ENCODE data around the gene ENO2.
"Not testable (repeated sequence)": the region's sequence is repeated elsewhere in the genome, so short reads cannot be mapped to it uniquely, and the experiment has no call there.

Gene ENO2

GRCh38 chr12:6902448-6902847 is 11.9 kb upstream of the ENO2 start:
- Histone ChIP-seq H3K36me3 (ENCODE audit: control insufficient read depth in 4 of 4, insufficient read depth in 4 of 4, low read length in 3 of 4) (peaks cover 0 to 10% (median under 1%) of the 10 kb centered on the region in 4 experiments), H3K27ac (ENCODE audit: insufficient read depth in 1 of 2, low read depth in 1 of 2, low read length in 2 of 2, poor library complexity in 1 of 2, severe bottlenecking in 2 of 2) (no peak overlapping the region), H3K27me3 (replicated peaks in 2 of 5; ENCODE audit: control insufficient read depth in 4 of 5, insufficient read depth in 5 of 5, low read length in 4 of 5) (no peaks in the 10 kb centered on the region), H3K9me3 (ENCODE audit: control extremely low read depth in 1 of 5, control insufficient read depth in 4 of 5, insufficient read depth in 2 of 5, low read depth in 1 of 5, low read length in 4 of 5) (no peaks in the 10 kb centered on the region), H3K4me1 (ENCODE audit: control extremely low read depth in 1 of 4, control insufficient read depth in 4 of 4, insufficient read depth in 4 of 4, low read length in 3 of 4) (peaks cover 17 to 45% (median 40%) of the 10 kb centered on the region in 4 experiments), H3K4me3 (ENCODE audit: control insufficient read depth in 1 of 7, extremely low read depth in 1 of 7, insufficient read depth in 4 of 7, low read depth in 2 of 7, low read length in 6 of 7) (no peak overlapping the region)
- DNase-seq = no peak
- ChIA-PET POLR2A (interaction anchor here (0.7 to 1.3 kb wide), 2 partner anchors 11 to 42 kb away, joined by 3 to 6 read pairs; partner anchors contain the start of gene C12orf57), CTCF (interaction anchor here (0.6 to 12.4 kb wide), 7 partner anchors 8 to 209 kb away, joined by 3 to 105 read pairs (median 4); partner anchors contain the start of genes SPSB2 and TPI1)
- WGBS (ENCODE audit: insufficient coverage) = 90% methylated on average over 2 of the region's 4 CpGs

- peak overlapping the region; percentile 93 to 97 for H3K27ac ChIP-seq (ENCODE audit: insufficient read depth in 1 of 2, low read depth in 1 of 2, low read length in 2 of 2, poor library complexity in 1 of 2, severe bottlenecking in 2 of 2)
- H3K4me3 ChIP-seq (ENCODE audit: control insufficient read depth in 1 of 7, extremely low read depth in 1 of 7, insufficient read depth in 4 of 7, low read depth in 2 of 7, low read length in 6 of 7) = peak overlapping the region in 2 of 7 experiments; percentile 70 to 85
- WGBS (ENCODE audit: insufficient coverage) = 0% methylated on average over 1 of the region's 1 CpG
- peak; percentile 35 to 86 (median 83) for DNase-seq
- no peaks in the 10 kb centered on the region for H3K9me3 ChIP-seq (ENCODE audit: control extremely low read depth in 1 of 5, control insufficient read depth in 4 of 5, insufficient read depth in 2 of 5, low read depth in 1 of 5, low read length in 4 of 5)
- H3K36me3 ChIP-seq (ENCODE audit: control insufficient read depth in 4 of 4, insufficient read depth in 4 of 4, low read length in 3 of 4) = peaks cover 0 to 13% (median 3%) of the 10 kb centered on the region in 4 experiments
- peaks cover 17 to 45% (median 40%) of the 10 kb centered on the region in 4 experiments for H3K4me1 ChIP-seq (ENCODE audit: control extremely low read depth in 1 of 4, control insufficient read depth in 4 of 4, insufficient read depth in 4 of 4, low read length in 3 of 4)
- CTCF ChIA-PET = interaction anchor here (0.8 to 12.4 kb wide), 6 partner anchors 9 to 33 kb away, joined by 3 to 105 read pairs (median 9); partner anchors contain the start of genes SPSB2 and TPI1
- H3K27me3 ChIP-seq (replicated peaks in 2 of 5; ENCODE audit: control insufficient read depth in 4 of 5, insufficient read depth in 5 of 5, low read length in 4 of 5) = no peaks in the 10 kb centered on the region
- POLR2A ChIA-PET = no interaction called here
Measured at GRCh38 chr12:6903722-6904121, 10.7 kb upstream of the ENO2 start.

GRCh38 chr12:6904280-6905276 is 9.8 kb upstream of the ENO2 start, which contains the start of gene LRRC23:
Gene LRRC23, plus strand, starts transcription at chr12:6904822. Its CDS starts 812 bp downstream, at chr12:6905634.
- ChIA-PET CTCF (interaction anchor here (0.6 to 12.4 kb wide), 9 partner anchors 10 to 204 kb away, joined by 3 to 105 read pairs (median 3); partner anchors contain the start of genes SPSB2 and TPI1), POLR2A (interaction anchor here (0.7 to 1.4 kb wide), 2 partner anchors 33 to 113 kb away, joined by 3 to 6 read pairs; no protein-coding TSS in a partner anchor)
- peak within 1 kb of the TSS; percentile 93 to 97 for H3K27ac ChIP-seq (ENCODE audit: insufficient read depth in 1 of 2, low read depth in 1 of 2, low read length in 2 of 2, poor library complexity in 1 of 2, severe bottlenecking in 2 of 2)
- peaks cover 17 to 39% (median 35%) of the 10 kb centered on the region in 4 experiments for H3K4me1 ChIP-seq (ENCODE audit: control extremely low read depth in 1 of 4, control insufficient read depth in 4 of 4, insufficient read depth in 4 of 4, low read length in 3 of 4)
- H3K36me3 ChIP-seq (ENCODE audit: control insufficient read depth in 4 of 4, insufficient read depth in 4 of 4, low read length in 3 of 4) = peaks cover 0 to 13% (median 3%) of the 10 kb centered on the region in 4 experiments
- no peaks in the 10 kb centered on the region for H3K9me3 ChIP-seq (ENCODE audit: control extremely low read depth in 1 of 5, control insufficient read depth in 4 of 5, insufficient read depth in 2 of 5, low read depth in 1 of 5, low read length in 4 of 5)
- WGBS (ENCODE audit: insufficient coverage) = 5% methylated on average over 26 of the region's 34 CpGs
- H3K4me3 ChIP-seq (ENCODE audit: control insufficient read depth in 1 of 7, extremely low read depth in 1 of 7, insufficient read depth in 4 of 7, low read depth in 2 of 7, low read length in 6 of 7) = peak within 1 kb of the TSS; percentile 54 to 87 (median 73)
- DNase-seq = peak; percentile 96 to 98 (median 97)
- no peaks in the 10 kb centered on the region for H3K27me3 ChIP-seq (replicated peaks in 2 of 5; ENCODE audit: control insufficient read depth in 4 of 5, insufficient read depth in 5 of 5, low read length in 4 of 5)

- no peak for DNase-seq
- peaks cover 0 to 13% (median 3%) of the 10 kb centered on the region in 4 experiments for H3K36me3 ChIP-seq (ENCODE audit: control insufficient read depth in 4 of 4, insufficient read depth in 4 of 4, low read length in 3 of 4)
- 94% methylated on average over 4 of the region's 5 CpGs for WGBS (ENCODE audit: insufficient coverage)
- peak overlapping the region; percentile 93 to 97 for H3K27ac ChIP-seq (ENCODE audit: insufficient read depth in 1 of 2, low read depth in 1 of 2, low read length in 2 of 2, poor library complexity in 1 of 2, severe bottlenecking in 2 of 2)
- POLR2A ChIA-PET = interaction anchor here (0.6 to 1.4 kb wide), 3 partner anchors 32 to 112 kb away, joined by 3 to 6 read pairs (median 4); no protein-coding TSS in a partner anchor
- CTCF ChIA-PET = interaction anchor here (0.7 to 12.4 kb wide), 7 partner anchors 12 to 203 kb away, joined by 3 to 105 read pairs (median 4); partner anchors contain the start of genes SPSB2 and TPI1
- no peaks in the 10 kb centered on the region for H3K27me3 ChIP-seq (replicated peaks in 2 of 5; ENCODE audit: control insufficient read depth in 4 of 5, insufficient read depth in 5 of 5, low read length in 4 of 5)
- peaks cover 15 to 29% (median 26%) of the 10 kb centered on the region in 4 experiments for H3K4me1 ChIP-seq (ENCODE audit: control extremely low read depth in 1 of 4, control insufficient read depth in 4 of 4, insufficient read depth in 4 of 4, low read length in 3 of 4)
- H3K9me3 ChIP-seq (ENCODE audit: control extremely low read depth in 1 of 5, control insufficient read depth in 4 of 5, insufficient read depth in 2 of 5, low read depth in 1 of 5, low read length in 4 of 5) = no peaks in the 10 kb centered on the region
- peak overlapping the region in 6 of 7 experiments; percentile 70 to 87 (median 78) for H3K4me3 ChIP-seq (ENCODE audit: control insufficient read depth in 1 of 7, extremely low read depth in 1 of 7, insufficient read depth in 4 of 7, low read depth in 2 of 7, low read length in 6 of 7)
Measured at GRCh38 chr12:6905414-6906040, 8.9 kb upstream of the ENO2 start.

GRCh38 chr12:6908141-6908540 is 6.2 kb upstream of the ENO2 start:
- H3K4me3 ChIP-seq (ENCODE audit: control insufficient read depth in 1 of 7, extremely low read depth in 1 of 7, insufficient read depth in 4 of 7, low read depth in 2 of 7, low read length in 6 of 7); H3K27ac ChIP-seq (ENCODE audit: insufficient read depth in 1 of 2, low read depth in 1 of 2, low read length in 2 of 2, poor library complexity in 1 of 2, severe bottlenecking in 2 of 2); H3K9me3 ChIP-seq (ENCODE audit: control extremely low read depth in 1 of 5, control insufficient read depth in 4 of 5, insufficient read depth in 2 of 5, low read depth in 1 of 5, low read length in 4 of 5); DNase-seq; H3K27me3 ChIP-seq (replicated peaks in 2 of 5; ENCODE audit: control insufficient read depth in 4 of 5, insufficient read depth in 5 of 5, low read length in 4 of 5): not testable (repeated sequence)
- peaks cover 15 to 25% (median 24%) of the 10 kb centered on the region in 4 experiments for H3K4me1 ChIP-seq (ENCODE audit: control extremely low read depth in 1 of 4, control insufficient read depth in 4 of 4, insufficient read depth in 4 of 4, low read length in 3 of 4)
- CTCF ChIA-PET = interaction anchor here (1.1 to 12.4 kb wide), 10 partner anchors 9 to 55 kb away, joined by 3 to 105 read pairs (median 4); partner anchors contain the start of genes SPSB2 and TPI1
- 96% methylated on average over 8 of the region's 11 CpGs for WGBS (ENCODE audit: insufficient coverage)
- H3K36me3 ChIP-seq (ENCODE audit: control insufficient read depth in 4 of 4, insufficient read depth in 4 of 4, low read length in 3 of 4) = peaks cover 0 to 13% (median 3%) of the 10 kb centered on the region in 4 experiments
- POLR2A ChIA-PET = interaction anchor here (0.5 kb wide), 1 partner anchor 335 kb away, joined by 5 read pairs; no protein-coding TSS in a partner anchor

GRCh38 chr12:6909421-6910145 is 4.8 kb upstream of the ENO2 start:
- H3K36me3 ChIP-seq (ENCODE audit: control insufficient read depth in 4 of 4, insufficient read depth in 4 of 4, low read length in 3 of 4) = peaks cover 0 to 13% (median 3%) of the 10 kb centered on the region in 4 experiments
- H3K9me3 ChIP-seq (ENCODE audit: control extremely low read depth in 1 of 5, control insufficient read depth in 4 of 5, insufficient read depth in 2 of 5, low read depth in 1 of 5, low read length in 4 of 5) = no peaks in the 10 kb centered on the region
- WGBS (ENCODE audit: insufficient coverage) = 100% methylated on average over 2 of the region's 4 CpGs
- POLR2A ChIA-PET = no interaction called here
- H3K4me3 ChIP-seq (ENCODE audit: control insufficient read depth in 1 of 7, extremely low read depth in 1 of 7, insufficient read depth in 4 of 7, low read depth in 2 of 7, low read length in 6 of 7) = no peak overlapping the region
- H3K27me3 ChIP-seq (replicated peaks in 2 of 5; ENCODE audit: control insufficient read depth in 4 of 5, insufficient read depth in 5 of 5, low read length in 4 of 5) = no peaks in the 10 kb centered on the region
- peaks cover 4 to 18% (median 15%) of the 10 kb centered on the region in 4 experiments for H3K4me1 ChIP-seq (ENCODE audit: control extremely low read depth in 1 of 4, control insufficient read depth in 4 of 4, insufficient read depth in 4 of 4, low read length in 3 of 4)
- CTCF ChIA-PET = interaction anchor here (2.3 to 12.4 kb wide), 4 partner anchors 16 to 39 kb away, joined by 5 to 105 read pairs (median 22); partner anchors contain the start of genes SPSB2 and TPI1
- H3K27ac ChIP-seq (ENCODE audit: insufficient read depth in 1 of 2, low read depth in 1 of 2, low read length in 2 of 2, poor library complexity in 1 of 2, severe bottlenecking in 2 of 2) = no peak overlapping the region
- DNase-seq = peak in 1 of 3 donors; percentile 39

Data from common myeloid progenitor, CD34-positive (primary cell).